ENCODE data around the gene CCR3.

The CCR3 gene

DNA sequence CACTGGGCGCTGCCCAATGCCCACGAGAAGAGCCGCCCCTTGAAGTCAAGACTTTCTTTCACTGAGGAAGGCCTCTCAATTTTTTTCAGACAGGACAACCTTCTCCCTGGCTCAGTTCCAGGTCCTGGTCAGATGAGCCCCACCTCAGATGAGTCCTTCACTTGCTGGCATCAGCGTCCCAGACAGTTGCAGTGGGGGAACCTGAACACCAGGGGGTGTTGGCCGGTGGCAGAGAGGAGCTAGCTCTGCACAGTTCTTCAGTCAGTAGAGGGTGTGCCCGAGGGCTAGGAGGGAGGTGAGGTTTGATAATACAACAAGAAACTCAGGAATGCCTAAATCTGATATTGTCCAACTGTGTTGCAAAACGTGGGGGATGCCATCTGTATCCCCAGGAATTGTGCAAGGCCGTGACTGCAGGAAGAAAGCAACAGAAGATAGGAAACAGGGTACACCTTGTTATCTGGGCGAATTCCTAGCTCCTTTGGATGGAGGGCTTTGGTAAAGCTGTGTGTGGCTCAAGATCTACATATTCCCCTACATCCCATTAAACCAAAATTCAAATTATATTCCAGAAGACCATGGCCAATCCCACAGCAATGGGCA, 34.3 kb downstream of the CCR3 start:
- peak; percentile 74 for DNase-seq (ENCODE audit: low read depth)

DNA sequence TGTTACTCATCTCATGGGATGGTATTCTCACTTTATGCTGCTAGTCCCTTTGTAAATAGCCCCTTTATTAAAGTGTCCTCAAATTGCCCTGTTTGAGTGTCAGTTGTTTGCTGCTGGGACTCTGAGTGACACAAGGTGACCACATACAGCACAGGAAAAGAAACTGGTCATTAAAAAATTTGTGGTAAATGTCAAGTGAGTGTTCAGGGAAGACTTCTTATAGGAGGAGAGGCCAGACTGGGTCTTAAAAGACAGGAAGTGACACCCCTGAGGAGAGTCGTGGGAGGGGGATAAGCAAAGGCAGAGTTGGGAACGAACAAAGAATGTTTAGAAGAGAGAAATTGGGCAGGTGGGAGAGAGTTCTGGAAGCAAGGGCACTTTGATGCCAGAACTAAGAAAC, 35.2 kb downstream of the CCR3 start:
- DNase-seq (ENCODE audit: low read depth): no peak

DNA sequence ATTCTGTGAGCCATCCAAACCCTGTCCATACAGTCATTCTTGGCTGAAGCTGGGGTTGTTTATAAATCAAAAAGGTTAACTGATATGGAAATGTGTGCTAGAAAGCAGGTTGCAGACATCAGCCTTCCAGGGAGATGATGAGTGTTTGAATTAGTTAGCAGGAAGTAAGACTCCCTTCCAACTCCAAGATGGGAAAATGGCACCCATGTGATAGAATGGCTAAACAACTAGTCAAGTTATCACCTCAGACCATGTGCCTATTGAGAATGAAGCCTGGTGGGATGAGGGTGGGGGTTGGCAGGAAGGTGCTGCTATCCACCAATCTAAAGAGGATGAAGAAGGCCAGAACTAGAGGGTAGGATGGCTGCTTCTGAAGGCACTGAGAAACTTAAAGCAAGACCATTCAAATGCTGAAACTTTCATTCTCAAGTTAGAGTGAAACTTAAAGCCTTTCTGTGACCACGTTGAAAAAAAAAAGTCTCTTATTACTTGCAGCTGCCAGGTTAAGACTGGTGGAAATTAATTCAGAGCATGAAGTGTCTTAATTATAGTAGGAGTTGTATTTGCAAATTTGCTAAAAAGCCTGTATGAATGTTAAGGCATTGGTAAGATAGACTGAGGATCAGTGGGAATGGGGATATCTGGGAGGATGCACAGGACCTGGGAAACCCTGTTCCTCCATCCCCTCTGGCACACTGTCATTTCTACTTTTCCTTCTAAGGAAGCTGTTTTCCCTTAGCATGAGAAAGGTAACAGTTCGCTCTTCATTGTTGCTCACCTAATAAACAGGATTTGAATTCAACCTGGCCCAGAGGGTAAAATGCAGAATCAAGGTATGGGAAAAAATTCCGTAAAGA, 36.8 kb downstream of the CCR3 start:
- DNase-seq (ENCODE audit: low read depth): no peak

DNA sequence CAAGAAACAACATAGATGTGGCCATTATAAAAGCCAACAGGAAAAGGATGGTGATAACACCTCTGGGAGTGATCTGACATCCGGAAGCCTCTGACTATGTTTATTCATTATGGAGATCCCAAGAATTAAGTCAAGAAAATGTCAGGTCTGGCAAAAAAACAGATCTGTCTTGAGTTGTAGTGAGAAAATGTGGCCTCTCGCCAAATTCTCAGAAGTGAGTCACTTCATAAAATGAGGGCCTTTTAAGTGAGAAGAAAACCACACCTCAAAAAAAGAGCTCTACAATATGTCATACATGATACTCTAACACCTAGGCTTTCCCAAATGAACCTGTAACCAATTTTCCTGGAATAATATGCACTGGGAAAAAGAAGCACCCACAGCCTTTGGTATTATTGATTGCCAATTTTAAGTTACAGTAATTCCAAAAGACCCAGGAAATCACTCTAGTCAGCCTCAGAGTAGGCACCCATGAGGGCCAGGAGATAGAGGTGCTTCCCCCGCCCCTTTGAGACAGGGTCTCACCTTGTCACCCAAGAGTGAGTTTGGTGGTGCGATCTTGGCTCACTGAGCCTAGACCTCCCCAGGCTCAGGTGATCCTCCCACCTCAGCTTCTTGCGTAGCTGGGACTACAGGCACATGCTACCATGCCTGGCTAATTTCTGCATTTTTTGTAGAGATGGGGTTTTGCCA, 38.0 kb downstream of the CCR3 start:
- DNase-seq (ENCODE audit: low read depth): peak; percentile 29

DNA sequence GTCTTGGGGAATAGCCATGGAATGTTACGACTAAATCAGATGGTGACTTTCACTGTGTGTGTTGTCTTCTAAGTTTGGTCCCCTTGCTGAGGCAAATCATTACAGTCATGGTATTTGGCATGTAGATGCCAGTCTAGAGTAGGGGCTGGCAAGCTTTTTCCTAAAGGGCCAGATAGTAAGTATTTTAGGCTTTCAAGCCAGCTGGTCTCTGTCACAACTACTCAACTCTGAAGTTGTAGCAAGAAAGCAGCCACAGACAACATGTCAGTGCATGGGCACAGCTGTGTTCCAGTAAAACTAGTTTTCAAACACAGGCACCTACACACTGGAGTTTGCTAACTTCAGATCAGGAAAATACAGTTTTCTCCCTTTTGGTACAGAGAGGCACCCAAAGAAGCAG, 39.3 kb downstream of the CCR3 start:
- no peak for DNase-seq (ENCODE audit: low read depth)

DNA sequence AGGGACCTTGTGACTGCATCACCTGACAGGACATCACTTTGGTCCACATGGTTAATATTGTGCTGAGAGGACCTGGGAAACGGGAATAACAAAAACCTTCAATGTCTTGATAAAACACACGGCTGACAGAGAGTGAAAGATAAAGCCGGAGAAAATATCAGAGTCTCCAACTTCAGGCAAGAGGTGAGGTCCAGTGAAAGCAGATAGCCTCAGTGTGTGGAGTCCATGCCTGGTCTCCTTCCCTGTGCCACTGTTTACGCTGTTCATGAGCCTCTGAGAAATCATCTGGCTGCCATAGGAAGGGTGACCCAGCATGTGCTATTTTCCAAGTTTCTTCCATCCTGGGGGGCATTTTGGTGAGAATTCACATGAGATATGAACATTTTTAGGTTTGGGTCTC, 39.8 kb downstream of the CCR3 start:
- no peak for DNase-seq (ENCODE audit: low read depth)

DNA sequence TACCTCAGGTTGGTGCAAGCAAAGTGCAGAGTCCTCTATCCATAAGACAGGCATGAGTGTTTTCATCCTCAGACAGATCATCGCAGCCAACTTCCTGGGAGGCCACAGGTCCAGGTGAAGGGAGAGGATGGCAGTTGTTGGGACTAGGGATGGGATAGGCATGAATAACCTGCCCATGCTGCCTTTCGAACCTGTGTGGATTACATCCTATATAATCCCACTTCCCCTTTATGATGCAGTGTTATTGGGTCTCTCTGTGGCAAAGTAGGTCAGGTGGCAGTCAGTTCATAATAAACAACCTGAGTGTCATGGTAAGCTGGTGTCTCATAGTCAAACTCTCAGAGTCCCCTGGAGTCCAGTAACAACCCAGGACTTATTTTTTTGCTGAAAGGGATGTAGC, 40.4 kb downstream of the CCR3 start:
- no peak for DNase-seq (ENCODE audit: low read depth)

DNA sequence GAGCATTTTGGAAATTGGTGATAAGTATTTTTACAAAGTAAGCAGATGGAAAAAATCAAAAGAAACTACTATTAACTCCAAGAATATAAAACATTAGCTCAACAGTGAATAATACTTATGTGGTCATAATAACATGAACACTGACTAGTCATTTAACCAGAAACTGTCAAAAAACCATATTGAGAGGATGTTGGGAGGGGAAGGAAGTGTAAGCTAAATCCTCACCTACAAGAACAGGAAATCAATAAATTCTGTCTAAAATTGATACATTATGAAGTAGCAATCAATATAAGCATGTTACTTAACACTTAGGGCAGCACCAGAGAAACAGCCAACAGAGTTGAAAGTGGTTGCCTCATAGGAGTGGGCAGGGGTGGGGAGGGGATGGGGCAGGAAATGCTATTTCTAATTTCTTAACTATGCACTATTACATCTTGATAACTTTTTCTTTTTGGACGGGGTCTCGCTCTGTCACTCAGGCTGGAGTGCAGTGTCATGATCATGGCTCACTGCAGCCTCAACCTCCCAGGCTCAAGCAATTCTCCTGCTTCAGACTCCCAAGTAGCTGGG, 41.7 kb downstream of the CCR3 start:
- no peak for DNase-seq (ENCODE audit: low read depth)

DNA sequence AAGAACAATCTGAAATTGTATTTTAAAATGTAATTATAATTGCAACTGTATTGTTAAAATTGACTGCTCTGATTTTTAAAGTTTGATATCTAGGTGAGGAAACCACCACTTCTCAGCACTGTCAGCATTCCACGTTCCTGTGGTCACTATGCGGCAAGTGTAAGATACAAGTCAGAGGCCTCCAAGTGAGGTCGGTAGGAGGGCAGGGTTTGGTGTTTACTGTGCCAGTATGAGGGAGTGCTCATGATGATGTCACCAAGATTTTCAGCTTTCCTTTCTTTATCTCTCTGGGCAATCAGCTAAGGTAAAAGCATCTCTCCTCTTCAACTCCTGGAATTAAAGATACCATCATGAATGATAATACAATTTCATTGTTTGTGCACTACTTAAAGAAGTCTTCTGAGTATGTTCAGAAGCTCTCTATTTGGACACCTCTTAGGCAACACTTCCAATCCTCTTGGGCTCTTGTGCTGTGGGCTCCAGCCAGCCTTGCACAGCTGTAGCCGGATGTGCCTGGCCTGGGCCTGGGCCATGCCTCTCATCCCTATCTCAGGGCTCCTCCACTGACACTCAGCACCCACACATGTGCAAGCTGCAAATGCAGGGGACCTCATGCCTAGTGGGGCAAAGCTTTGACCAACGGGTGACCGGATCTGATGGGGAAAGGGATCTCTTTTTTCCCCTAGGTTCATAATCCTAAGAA, 42.9 kb downstream of the CCR3 start:
- no peak for DNase-seq (ENCODE audit: low read depth)

DNA sequence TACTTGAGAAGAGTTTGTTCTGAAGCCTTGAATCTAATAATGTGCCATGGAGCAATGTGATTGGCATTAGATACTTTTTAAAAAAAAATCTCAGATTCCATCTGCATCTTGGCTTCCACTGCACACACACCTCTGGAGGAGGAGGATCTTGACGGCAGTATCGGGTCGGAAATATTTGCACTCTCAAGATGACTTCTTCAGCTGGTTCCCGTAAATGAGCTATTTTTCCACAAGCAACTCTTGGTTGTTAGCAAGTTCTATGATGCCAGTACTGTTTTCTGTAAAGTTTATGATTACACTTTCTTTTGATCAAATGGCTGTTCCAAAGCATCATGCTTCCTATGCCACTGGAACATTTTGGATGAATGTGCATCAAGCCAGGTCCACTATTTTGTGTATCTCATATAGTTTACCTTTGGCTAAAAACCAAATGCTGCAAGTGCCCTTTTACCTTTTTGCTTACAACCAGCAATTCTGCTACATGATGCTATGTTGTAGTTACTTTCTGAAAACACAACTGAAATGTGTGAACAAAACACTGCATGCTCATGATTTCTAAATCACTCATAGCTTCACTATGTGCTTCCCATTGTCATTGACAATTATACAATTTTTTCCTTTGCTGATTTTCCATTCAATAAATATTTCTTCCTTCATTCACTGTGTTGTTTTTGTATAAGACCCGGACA, 43.8 kb downstream of the CCR3 start:
- no peak for DNase-seq (ENCODE audit: low read depth)

DNA sequence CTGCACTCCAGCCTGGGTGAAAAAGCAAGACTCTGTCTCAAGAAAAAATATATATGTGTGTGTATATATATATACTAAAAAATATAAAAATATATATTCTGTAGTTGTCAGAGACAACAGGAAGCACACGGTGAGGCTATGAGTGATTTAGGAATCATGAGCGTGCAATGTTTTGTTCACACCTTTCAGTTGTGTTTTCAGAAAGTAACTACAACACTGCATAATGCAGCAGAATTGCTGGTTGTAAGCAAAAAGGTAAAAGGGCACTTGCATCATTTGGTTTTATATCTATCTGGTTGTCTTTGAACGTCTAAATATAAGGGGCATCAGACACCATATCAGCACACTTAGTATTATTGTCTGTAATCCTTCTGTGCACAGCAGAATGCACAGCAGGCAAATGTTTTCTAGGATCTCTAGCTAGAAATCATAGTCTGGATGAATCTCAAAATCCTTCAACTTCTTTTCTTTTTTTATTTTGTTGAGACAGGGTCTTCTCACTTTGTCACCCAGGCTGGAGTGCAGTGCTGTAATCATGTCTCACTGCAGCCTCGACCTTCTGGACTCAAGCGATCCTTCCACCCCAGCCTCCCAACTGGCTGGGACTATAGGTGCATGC, 44.8 kb downstream of the CCR3 start:
- DNase-seq (ENCODE audit: low read depth): no peak

DNA sequence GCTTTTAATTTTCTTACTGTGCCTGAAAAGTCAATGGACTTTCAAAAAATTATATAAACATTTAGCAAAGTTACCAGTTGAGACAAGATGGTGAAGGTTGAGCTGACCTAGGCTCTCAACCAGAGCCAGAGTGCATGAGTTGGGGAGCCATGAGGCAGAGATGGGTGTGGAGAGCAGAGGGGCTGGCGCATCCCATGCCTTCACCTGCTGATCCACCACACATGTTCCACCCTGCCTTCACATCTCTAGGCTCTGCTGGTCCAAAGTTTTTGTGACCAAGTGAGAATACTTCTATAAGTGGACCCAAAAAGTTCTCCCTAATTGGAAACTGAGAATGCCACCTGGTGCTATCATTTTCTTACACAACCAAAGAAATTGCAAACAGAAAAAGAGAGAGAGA, 47.3 kb downstream of the CCR3 start:
- DNase-seq (ENCODE audit: low read depth): no peak

DNA sequence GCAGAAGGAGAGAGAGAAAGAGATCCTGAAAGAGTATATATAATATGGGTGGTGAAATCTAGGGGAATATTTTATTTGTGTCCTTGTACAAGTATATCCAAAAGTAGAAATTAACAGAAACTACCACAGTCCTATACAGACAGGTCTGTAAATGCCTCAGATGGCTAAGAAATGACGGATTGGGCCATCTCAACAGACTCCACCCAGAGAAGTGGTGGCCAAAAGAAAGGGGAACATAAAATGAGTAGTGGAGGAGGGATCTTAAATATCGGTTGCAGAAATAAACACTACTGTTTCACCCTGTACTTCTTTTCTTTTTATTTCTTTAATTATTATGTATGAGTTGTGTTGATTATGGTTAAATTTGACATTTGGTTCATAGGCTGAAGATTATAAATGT, 47.7 kb downstream of the CCR3 start:
- no peak for DNase-seq (ENCODE audit: low read depth)

DNA sequence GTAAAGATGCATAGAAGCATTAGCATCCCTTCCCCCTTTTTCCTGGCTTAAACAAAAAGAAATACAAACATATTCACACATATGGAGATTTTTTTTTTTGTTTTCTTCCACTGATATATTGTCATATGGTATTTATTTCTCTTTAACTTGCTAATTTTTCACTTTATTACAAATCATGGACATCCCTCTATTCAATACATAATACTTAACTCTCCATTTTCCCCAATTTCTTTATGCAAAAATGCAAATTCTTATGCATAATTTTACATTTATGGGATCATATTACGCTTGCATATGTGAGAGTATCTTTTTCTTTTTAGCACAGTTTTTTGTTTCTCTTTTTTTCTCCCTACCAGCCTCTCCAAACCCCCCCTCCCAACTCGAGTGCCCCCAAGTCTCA, 48.8 kb downstream of the CCR3 start:
- no peak for DNase-seq (ENCODE audit: low read depth)

DNA sequence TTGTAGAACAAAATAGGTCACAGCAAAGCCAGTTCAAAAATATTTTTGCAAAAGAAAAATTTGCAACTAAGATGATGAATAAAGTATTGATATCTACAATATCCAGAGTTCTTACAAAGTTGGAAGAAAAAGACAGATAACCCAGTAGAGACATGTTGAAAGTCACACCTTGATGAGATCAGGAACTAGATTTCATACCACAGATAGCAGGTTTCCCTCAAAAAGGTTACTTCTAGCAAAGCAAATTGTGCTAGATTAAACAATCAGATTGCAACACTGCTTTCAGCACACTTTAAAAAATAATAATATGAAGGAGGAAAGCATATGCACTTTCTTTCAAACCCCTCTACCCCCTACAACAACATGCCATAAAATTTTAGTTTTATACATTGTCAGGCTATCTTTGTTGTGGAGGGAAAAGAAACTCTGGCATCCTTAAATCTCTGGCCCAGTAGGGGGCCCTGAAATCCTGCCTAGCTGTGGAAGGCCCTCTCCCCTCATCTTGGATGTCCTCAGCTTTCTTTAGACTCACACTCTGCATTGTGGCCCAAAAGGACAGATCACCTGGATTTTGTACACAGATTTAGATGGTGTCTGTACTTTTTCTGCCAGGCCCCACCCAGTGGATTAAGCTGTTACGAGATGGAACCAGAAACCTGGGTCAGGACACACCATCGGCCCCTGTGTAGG, 50.9 kb downstream of the CCR3 start:
- DNase-seq (ENCODE audit: low read depth): no peak

DNA sequence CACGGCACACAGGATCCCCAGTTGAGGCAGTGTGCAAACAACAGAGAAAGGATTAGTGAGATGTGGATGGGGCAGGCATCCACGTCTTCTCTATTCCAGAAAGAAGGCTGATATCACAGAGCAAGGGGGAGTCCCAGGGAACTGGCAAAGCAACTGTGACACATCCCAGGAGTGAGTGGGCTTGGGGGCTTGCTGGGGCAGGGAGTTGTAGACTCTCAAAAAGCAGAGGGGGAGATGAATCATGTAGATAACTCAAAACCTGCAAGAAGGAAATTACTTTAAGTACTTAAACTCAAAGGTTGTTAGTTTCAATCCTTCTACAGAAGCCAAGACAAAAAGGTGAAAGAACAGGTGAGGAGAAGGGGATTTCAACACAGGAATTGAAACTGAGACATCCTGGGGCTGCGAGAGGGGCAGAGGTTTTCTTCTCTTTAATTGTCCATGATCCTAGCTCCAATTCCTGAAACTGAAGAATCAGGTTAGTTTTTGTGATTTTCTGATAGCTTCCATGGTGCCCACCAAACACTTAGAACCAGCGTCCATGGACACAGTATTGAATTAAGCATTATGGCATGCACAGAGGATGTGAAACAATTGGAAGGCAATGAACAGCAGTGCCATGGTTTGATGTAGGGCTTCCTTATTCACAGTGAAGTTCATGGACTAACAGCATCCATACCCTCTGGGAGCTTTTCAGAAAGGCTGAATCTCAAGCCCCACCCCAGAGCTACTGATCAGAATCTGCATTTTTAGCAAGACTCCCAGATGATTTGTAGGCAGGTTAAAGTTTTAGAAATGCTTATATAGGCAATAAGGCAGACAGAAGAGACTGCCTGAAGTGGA, 52.0 kb downstream of the CCR3 start:
- DNase-seq (ENCODE audit: low read depth): no peak

DNA sequence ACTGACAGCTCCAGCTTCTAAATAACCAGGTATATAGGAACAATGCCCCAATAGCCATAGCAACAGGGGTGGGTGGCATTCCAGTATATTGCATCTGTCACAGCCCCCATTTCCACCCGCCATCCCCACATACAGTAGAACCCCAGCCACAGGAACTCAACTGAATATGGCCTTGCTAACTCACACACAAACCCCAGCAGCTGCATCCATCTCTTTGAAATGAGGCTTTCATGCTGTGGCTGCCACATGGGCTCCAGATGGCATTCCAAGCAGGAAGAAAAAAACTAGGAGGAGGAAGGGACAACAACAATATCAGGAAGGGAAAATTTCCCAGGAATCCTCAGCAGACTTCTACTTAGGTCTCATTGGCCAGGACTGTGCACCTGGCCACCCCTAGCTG, 54.6 kb downstream of the CCR3 start:
- no peak for DNase-seq (ENCODE audit: low read depth)

DNA sequence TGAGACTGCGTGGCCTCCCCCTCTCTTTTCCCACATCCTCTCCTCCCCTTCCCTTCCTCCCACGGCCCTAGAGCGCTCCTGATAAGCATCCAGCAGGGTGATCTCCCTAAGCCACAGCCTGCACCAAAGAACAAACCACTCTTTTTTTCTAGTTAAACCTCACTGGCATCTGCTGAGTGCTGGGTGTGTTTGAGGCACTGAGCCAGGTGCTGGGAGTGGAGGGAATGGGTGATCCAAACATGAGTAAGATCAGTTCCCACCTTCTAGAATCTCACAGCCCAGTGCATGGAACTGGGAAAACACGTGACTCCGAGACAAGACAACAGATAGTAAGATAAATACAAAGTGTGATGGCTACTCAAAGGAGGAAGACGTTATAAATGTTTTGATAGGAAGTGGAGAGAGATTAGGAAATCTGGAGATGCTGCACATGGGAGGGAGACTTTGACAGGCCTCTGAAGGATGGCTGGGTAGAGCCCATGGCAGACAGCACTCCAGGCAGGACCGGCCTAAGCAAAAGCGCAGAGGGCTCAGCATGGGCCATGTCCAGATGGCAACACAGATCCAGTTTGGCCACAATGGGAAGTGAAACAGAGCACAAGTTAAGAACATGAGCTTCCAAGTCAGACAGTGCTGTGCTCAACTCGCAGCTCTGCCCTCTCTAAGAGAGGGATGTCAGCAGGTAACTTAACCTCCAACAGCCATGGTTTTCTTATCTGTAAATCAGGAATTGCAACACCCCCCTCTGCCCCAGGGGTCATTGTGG, 55.6 kb downstream of the CCR3 start:
- no peak for DNase-seq (ENCODE audit: low read depth)

All from stimulated activated CD8-positive, alpha-beta memory T cell treated with anti-CD3 and anti-CD28 coated beads, Interleukin-15, amount 100 ng/mL, for 1 hour (primary cell).